K562 (cell line): ENCODE results near the gene STON1. TPM values are rescaled to one million over a fixed set of nuclear protein-coding genes. Genes with fewer than 3 reads are reported as not detected.

Experiments used
- ATAC-seq: fragments of 200-7000 bp; cut with Tn5 transposase; 3 replicates; pipeline ENCODE4 v1.9.1; 2020; ENCODE audit warnings: moderate library complexity
- BruUV-seq: library from RNA; stranded (reverse); fragments of 400-500 nt; replicated peaks from 2 replicates; lab custom pipeline; 2021; lab: Mats Ljungman, UMichigan
- CTCF ChIA-PET: fragments of 300-600 bp; formaldehyde crosslinking; extraction: SDS; loops from one replicate; lab custom pipeline; 2021; ENCODE audit warnings: low intra/inter-chr PET ratio; lab: Yijun Ruan, JAX
- POLR2A ChIA-PET: fragments of 300-600, 350-650 bp; sonication (Branson Sonifier 250); formaldehyde crosslinking; extraction: SDS; loops from one replicate; lab custom pipeline; 2021; ENCODE audit warnings: antibody characterized with exemption, inconsistent platforms; lab: Yijun Ruan, JAX
- DNase-seq, 4 experiments: peaks; one replicate each; pipeline versions ENCODE4 v3.0.0 to v3.0.0-alpha.2; 2011 to 2018; ENCODE audit warnings: low spot score in 3 of 4, mixed read lengths in 3 of 4; ENCODE audit errors: extremely low read depth in 1 of 4
- FAIRE-seq: peaks from 2 replicates; lab custom pipeline; 2011; peaks lifted over from hg19 to GRCh38; lab: Jason Lieb, UNC
- H2AFZ ChIP-seq: 2 replicates; pipeline ENCODE4 v1.6.0; 2011; ENCODE audit warnings: low read depth, low read length, control low read depth, inconsistent platforms
- H3K27ac ChIP-seq: fragments of 200-600 bp; 3 replicates; pipeline ENCODE4 v1.8.0; 2011; ENCODE audit warnings: low read depth, mild to moderate bottlenecking, control low read depth, inconsistent platforms, low read length, moderate library complexity, mixed read lengths; ENCODE audit errors: extremely low read depth
- H3K27me3 ChIP-seq, 2 experiments: fragments of 300-600 bp in 1 of 2; 2 replicates in 1 of 2; 3 replicates in 1 of 2; pipeline versions ENCODE4 v1.6.0 to v1.8.0; 2011; ENCODE audit warnings: inconsistent platforms in 2 of 2, low read length in 2 of 2, mild to moderate bottlenecking in 1 of 2, mixed read lengths in 1 of 2, moderate library complexity in 1 of 2; ENCODE audit not compliant: control insufficient read depth in 2 of 2, insufficient read depth in 2 of 2
- H3K36me3 ChIP-seq: fragments of 300-600 bp; 3 replicates; pipeline ENCODE4 v1.8.0; 2011; ENCODE audit warnings: mild to moderate bottlenecking, low read length, inconsistent platforms; ENCODE audit not compliant: control insufficient read depth, insufficient read depth
- H3K4me1 ChIP-seq, 2 experiments: fragments of 200-600 bp in 1 of 2; replicated peaks in 1 of 2; 2 replicates in 1 of 2; 3 replicates in 1 of 2; pipeline versions ENCODE4 v1.5.1 to v1.8.0; 2011; ENCODE audit warnings: inconsistent platforms in 2 of 2, low read length in 2 of 2, mild to moderate bottlenecking in 1 of 2, mixed read lengths in 1 of 2, moderate library complexity in 1 of 2; ENCODE audit not compliant: control insufficient read depth in 2 of 2, insufficient read depth in 2 of 2
- H3K4me2 ChIP-seq: 2 replicates; pipeline ENCODE4 v1.6.1; 2011; ENCODE audit warnings: low read length, control low read depth, inconsistent platforms, mixed read lengths; ENCODE audit not compliant: insufficient read depth
- H3K4me3 ChIP-seq: fragments of 200-600 bp; sonication (generic), shearing (Covaris generic); 2 replicates; pipeline ENCODE4 v1.5.1; 2016; ENCODE audit warnings: control low read depth, inconsistent platforms
- H3K79me2 ChIP-seq: fragments of 200-600 bp; 3 replicates; pipeline ENCODE4 v1.8.0; 2011; ENCODE audit warnings: low read length, inconsistent platforms; ENCODE audit not compliant: control insufficient read depth, insufficient read depth
- H3K9ac ChIP-seq, 2 experiments: 2 replicates each; pipeline versions ENCODE4 v1.6.0 to v1.6.1; 2011; ENCODE audit warnings: low read depth in 2 of 2, low read length in 2 of 2, control low read depth in 1 of 2, inconsistent platforms in 1 of 2, mild to moderate bottlenecking in 1 of 2, mixed read lengths in 1 of 2; ENCODE audit not compliant: insufficient read depth in 1 of 2
- H3K9me1 ChIP-seq: one replicate; pipeline ENCODE4 v1.6.0; 2011; ENCODE audit warnings: inconsistent platforms, mild to moderate bottlenecking, low read length, moderate library complexity; ENCODE audit not compliant: control insufficient read depth, insufficient read depth
- H3K9me3 ChIP-seq: replicated peaks from 2 replicates; pipeline ENCODE4 v1.5.1; 2011; ENCODE audit warnings: low read depth, low read length, inconsistent platforms; ENCODE audit not compliant: control insufficient read depth, insufficient read depth
- H4K20me1 ChIP-seq: replicated peaks from 2 replicates; pipeline ENCODE4 v1.6.1; 2011; ENCODE audit warnings: low read length, inconsistent platforms, mixed read lengths; ENCODE audit not compliant: control insufficient read depth, insufficient read depth
- ARID2 ChIP-seq: fragments of 450-650 bp; IDR thresholded peaks from 2 replicates; pipeline ENCODE4 v1.6.1; 2017; ENCODE audit warnings: antibody characterized with exemption, mild to moderate bottlenecking
- HDGF ChIP-seq: fragments of 450-650 bp; IDR thresholded peaks from 2 replicates; pipeline ENCODE4 v1.6.1; 2016
- WGBS: fragments of 100-300 bp; shearing (Covaris generic); methylation state at CpG from one replicate; pipeline ENCODE4 v1.1.6; 2016; ENCODE audit warnings: low coverage, mixed read lengths; ENCODE audit not compliant: insufficient coverage; ENCODE audit errors: missing lambda C conversion rate; 5-methylcytosine and 5-hydroxymethylcytosine counted together
- in situ Hi-C: fragments of 300-500 bp; cut with MboI; formaldehyde crosslinking; loops from 4 replicates; pipeline ENCODE4 v1.15.0; 2018; ENCODE audit warnings: inconsistent platforms, mixed read lengths
- intact Hi-C: fragments of 100-400 bp; cut with micrococcal nuclease; formaldehyde crosslinking; loops from 2 replicates; pipeline ENCODE4 v1.14.2; 2022
- polyA plus RNA-seq, 8 experiments: library from polyadenylated mRNA; depleted of rRNA in 4 of 8; stranded (reverse) in 5 of 8; unstranded in 3 of 8; fragments of >200 nt; fragmentation: Nextera tagmentation in 2 of 8; fragmentation: Illumina TruSeq in 1 of 8; extraction: Ambion mirVana in 2 of 8; extraction: Trizol in 1 of 8; gene quantifications; 2 replicates each; pipeline versions ENCODE4 v1.2.1 to v1.2.3, GENCODE V29; 2011 to 2014; ENCODE audit warnings: inconsistent platforms in 1 of 8, missing spikeins in 1 of 8
- total RNA-seq, 7 experiments: library from RNA; depleted of rRNA in 6 of 7; stranded (reverse); fragments of >200 nt in 6 of 7; fragmentation: Illumina TruSeq in 2 of 7; extraction: Trizol in 2 of 7; gene quantifications; 2 replicates each; pipeline versions ENCODE4 v1.2.1 to v1.2.3, GENCODE V29; 2011 to 2021; ENCODE audit warnings: low replicate concordance in 1 of 7
- TF ChIP-seq, protein P1 (sequence below): fragments of 450-650 bp; IDR thresholded peaks from 2 replicates; pipeline ENCODE4 v1.6.1; 2018; ENCODE audit not compliant: partially characterized antibody
- TF ChIP-seq, protein P2 (sequence below): fragments of 250-450 bp; sonication (Bioruptor Pico); IDR thresholded peaks from 2 replicates; pipeline ENCODE4 v1.8.0; 2021; ENCODE audit warnings: moderate library complexity, mild to moderate bottlenecking, inconsistent platforms
- TF ChIP-seq, protein P3 (sequence below): fragments of 450-650 bp; IDR thresholded peaks from 2 replicates; pipeline ENCODE4 v1.6.1; 2016; ENCODE audit warnings: low read depth
- TF ChIP-seq, protein P4 (sequence below), 2 experiments: fragments of 450-650 bp in 1 of 2; sonication (generic) in 1 of 2; formaldehyde crosslinking in 1 of 2; IDR thresholded peaks in 1 of 2; conservative IDR thresholded peaks in 1 of 2; 2 replicates each; pipeline versions ENCODE4 v1.6.1 to v1.8.1; 2016 to 2023; ENCODE audit warnings: mild to moderate bottlenecking in 2 of 2, moderate library complexity in 2 of 2, inconsistent platforms in 1 of 2, missing genetic modification reagents in 1 of 2

Gene STON1
- total and polyA plus RNA-seq, 9 of the 15 experiments (the other 6 are each of a cell fraction or from before 2014, with no cell fraction given): 0.07 to 1.2 (median 0.55) TPM

DNA sequence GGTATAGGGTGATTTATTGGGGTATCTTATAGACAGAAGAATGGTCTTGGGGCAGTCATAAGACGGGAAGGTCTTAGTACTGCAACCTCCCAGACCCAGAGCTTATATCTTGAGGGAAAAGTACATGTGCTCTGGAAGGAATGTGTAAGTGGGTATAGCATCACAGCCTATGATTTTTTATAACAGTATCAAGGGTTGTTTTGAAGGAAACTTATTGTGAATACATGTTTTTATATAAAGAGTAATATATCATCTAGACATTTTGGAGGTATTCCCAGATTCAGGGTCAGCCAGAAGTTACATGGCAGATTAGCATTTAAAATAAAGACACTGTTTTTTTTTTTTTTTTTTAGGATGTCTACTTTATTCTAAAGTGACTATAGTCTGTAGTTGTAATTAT, 47.6 kb upstream of the STON1 start:
- no peak for DNase-seq
- Histone ChIP-seq H3K9me3 (no peaks in the 10 kb centered on the region), H3K36me3 (peaks cover 26% of the 10 kb centered on the region; the same call in 1 of the 3 replicates), H3K4me3 (no peak overlapping the region), H3K27ac (no peak overlapping the region), H3K27me3 (no peaks in the 10 kb centered on the region), H4K20me1 (no peaks in the 10 kb centered on the region), H3K4me1 (no peaks in the 10 kb centered on the region), H3K9ac (no peak overlapping the region), H3K79me2 (no peaks in the 10 kb centered on the region), H2AFZ (no peak overlapping the region), H3K4me2 (no peak overlapping the region), H3K9me1 (no peaks in the 10 kb centered on the region)
- no peak for FAIRE-seq
- WGBS: 87% methylated on average over 1 of the region's 1 CpG
- intact Hi-C loops: no loop called here
- in situ Hi-C loops: no loop called here
- POLR2A ChIA-PET: interaction anchor here (0.6 to 0.8 kb wide), 3 partner anchors 16 to 845 kb away, joined by 3 read pairs; no protein-coding TSS in a partner anchor
- CTCF ChIA-PET: no interaction called here
- no peak for ATAC-seq
- no TSS peak for BruUV-seq
- TF ChIP-seq, protein P1, sequence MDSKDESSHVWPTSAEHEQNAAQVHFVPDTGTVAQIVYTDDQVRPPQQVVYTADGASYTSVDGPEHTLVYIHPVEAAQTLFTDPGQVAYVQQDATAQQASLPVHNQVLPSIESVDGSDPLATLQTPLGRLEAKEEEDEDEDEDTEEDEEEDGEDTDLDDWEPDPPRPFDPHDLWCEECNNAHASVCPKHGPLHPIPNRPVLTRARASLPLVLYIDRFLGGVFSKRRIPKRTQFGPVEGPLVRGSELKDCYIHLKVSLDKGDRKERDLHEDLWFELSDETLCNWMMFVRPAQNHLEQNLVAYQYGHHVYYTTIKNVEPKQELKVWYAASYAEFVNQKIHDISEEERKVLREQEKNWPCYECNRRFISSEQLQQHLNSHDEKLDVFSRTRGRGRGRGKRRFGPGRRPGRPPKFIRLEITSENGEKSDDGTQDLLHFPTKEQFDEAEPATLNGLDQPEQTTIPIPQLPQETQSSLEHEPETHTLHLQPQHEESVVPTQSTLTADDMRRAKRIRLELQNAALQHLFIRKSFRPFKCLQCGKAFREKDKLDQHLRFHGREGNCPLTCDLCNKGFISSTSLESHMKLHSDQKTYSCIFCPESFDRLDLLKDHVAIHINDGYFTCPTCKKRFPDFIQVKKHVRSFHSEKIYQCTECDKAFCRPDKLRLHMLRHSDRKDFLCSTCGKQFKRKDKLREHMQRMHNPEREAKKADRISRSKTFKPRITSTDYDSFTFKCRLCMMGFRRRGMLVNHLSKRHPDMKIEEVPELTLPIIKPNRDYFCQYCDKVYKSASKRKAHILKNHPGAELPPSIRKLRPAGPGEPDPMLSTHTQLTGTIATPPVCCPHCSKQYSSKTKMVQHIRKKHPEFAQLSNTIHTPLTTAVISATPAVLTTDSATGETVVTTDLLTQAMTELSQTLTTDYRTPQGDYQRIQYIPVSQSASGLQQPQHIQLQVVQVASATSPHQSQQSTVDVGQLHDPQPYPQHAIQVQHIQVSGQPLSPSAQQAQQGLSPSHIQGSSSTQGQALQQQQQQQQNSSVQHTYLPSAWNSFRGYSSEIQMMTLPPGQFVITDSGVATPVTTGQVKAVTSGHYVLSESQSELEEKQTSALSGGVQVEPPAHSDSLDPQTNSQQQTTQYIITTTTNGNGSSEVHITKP: no peak
- TF ChIP-seq, protein P2, sequence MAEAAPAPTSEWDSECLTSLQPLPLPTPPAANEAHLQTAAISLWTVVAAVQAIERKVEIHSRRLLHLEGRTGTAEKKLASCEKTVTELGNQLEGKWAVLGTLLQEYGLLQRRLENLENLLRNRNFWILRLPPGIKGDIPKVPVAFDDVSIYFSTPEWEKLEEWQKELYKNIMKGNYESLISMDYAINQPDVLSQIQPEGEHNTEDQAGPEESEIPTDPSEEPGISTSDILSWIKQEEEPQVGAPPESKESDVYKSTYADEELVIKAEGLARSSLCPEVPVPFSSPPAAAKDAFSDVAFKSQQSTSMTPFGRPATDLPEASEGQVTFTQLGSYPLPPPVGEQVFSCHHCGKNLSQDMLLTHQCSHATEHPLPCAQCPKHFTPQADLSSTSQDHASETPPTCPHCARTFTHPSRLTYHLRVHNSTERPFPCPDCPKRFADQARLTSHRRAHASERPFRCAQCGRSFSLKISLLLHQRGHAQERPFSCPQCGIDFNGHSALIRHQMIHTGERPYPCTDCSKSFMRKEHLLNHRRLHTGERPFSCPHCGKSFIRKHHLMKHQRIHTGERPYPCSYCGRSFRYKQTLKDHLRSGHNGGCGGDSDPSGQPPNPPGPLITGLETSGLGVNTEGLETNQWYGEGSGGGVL (CRISPR knock-in tag): no peak
- no peak for TF ChIP-seq ARID2
- TF ChIP-seq HDGF: no peak
- TF ChIP-seq, protein P3, sequence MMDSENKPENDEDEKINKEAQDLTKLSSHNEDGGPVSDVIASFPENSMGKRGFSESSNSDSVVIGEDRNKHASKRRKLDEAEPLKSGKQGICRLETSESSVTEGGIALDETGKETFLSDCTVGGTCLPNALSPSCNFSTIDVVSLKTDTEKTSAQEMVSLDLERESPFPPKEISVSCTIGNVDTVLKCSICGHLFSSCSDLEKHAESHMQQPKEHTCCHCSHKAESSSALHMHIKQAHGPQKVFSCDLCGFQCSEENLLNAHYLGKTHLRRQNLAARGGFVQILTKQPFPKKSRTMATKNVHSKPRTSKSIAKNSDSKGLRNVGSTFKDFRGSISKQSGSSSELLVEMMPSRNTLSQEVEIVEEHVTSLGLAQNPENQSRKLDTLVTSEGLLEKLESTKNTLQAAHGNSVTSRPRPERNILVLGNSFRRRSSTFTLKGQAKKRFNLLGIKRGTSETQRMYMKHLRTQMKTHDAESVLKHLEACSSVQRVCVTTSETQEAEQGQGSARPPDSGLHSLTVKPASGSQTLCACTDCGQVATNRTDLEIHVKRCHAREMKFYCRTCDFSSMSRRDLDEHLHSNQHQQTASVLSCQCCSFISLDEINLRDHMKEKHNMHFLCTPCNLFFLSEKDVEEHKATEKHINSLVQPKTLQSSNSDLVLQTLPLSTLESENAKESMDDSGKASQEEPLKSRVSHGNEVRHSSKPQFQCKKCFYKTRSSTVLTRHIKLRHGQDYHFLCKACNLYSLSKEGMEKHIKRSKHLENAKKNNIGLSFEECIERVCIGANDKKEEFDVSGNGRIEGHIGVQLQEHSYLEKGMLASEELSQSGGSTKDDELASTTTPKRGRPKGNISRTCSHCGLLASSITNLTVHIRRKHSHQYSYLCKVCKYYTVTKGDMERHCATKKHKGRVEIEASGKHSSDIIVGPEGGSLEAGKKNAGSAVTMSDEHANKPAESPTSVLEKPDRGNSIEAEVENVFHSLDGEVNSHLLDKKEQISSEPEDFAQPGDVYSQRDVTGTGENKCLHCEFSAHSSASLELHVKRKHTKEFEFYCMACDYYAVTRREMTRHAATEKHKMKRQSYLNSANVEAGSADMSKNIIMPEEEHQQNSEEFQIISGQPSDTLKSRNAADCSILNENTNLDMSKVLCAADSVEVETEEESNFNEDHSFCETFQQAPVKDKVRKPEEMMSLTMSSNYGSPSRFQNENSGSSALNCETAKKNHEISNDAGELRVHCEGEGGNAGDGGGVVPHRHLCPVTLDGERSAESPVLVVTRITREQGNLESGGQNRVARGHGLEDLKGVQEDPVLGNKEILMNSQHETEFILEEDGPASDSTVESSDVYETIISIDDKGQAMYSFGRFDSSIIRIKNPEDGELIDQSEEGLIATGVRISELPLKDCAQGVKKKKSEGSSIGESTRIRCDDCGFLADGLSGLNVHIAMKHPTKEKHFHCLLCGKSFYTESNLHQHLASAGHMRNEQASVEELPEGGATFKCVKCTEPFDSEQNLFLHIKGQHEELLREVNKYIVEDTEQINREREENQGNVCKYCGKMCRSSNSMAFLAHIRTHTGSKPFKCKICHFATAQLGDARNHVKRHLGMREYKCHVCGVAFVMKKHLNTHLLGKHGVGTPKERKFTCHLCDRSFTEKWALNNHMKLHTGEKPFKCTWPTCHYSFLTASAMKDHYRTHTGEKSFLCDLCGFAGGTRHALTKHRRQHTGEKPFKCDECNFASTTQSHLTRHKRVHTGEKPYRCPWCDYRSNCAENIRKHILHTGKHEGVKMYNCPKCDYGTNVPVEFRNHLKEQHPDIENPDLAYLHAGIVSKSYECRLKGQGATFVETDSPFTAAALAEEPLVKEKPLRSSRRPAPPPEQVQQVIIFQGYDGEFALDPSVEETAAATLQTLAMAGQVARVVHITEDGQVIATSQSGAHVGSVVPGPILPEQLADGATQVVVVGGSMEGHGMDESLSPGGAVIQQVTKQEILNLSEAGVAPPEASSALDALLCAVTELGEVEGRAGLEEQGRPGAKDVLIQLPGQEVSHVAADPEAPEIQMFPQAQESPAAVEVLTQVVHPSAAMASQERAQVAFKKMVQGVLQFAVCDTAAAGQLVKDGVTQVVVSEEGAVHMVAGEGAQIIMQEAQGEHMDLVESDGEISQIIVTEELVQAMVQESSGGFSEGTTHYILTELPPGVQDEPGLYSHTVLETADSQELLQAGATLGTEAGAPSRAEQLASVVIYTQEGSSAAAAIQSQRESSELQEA: no peak
- TF ChIP-seq, protein P4, sequence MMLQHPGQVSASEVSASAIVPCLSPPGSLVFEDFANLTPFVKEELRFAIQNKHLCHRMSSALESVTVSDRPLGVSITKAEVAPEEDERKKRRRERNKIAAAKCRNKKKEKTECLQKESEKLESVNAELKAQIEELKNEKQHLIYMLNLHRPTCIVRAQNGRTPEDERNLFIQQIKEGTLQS (IDR thresholded peaks at IDR 0.05): no peak
- TF ChIP-seq, protein P4 (CRISPR knock-in tag; conservative IDR thresholded peaks at IDR 0.05): no peak
